HG02943 (cell line): ENCODE results near the gene SPRR2G.
"Not testable (repeated sequence)": the region's sequence is repeated elsewhere in the genome, so short reads cannot be mapped to it uniquely, and the experiment has no call there.

Source experiments
- ATAC-seq: cut with Tn5 transposase; IDR thresholded peaks from one replicate; pipeline ENCODE4 v1.9.1; 2021; ENCODE audit warnings: mild to moderate bottlenecking, low read depth, moderate library complexity; ENCODE audit not compliant: unreplicated experiment

The SPRR2G gene

DNA sequence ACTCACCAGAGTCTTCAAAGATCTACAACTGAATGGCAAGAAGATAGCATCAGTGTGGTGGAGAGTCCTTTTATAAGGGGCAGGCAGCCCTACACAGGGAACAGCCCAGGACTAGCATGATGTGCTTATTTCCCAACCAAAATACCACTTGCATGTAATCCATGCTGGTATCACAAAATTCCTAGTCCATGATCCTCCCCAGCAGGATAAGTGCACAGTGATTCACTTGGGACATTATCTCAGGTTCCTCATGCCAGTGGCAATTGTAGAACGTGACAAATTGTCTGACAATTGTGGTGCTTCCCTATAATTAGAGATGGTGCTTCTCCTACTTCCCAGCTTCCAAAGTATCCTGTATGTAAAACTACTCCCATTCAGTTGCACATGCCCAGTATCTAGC lies at the start of gene SPRR2G:
Gene SPRR2G, minus strand, starts transcription at position 45 of the 400 bp plus-strand sequence. CDS start 780 bp downstream, outside the sequence.
- ATAC-seq = no peak

DNA sequence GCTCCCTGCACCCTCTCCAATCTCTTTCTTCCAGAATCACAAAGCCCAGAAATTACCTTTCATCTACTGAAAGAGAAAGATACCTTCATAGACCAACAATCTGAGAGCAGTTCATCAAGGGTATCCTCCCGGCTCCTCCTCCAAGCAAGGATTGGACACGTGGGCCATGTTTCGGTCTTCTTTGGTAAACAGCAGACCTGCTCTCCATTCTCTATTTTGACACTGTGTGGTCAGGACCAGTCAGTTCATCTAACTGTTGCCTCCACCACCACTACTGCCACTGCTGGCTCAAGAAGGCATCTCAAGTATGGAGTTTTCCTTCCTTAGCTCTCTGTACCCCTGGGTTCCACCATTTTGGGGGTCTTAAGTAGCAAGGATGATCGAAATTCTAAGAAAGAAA lies 44.5 kb upstream of the SPRR2G start:
- ATAC-seq = no peak

DNA sequence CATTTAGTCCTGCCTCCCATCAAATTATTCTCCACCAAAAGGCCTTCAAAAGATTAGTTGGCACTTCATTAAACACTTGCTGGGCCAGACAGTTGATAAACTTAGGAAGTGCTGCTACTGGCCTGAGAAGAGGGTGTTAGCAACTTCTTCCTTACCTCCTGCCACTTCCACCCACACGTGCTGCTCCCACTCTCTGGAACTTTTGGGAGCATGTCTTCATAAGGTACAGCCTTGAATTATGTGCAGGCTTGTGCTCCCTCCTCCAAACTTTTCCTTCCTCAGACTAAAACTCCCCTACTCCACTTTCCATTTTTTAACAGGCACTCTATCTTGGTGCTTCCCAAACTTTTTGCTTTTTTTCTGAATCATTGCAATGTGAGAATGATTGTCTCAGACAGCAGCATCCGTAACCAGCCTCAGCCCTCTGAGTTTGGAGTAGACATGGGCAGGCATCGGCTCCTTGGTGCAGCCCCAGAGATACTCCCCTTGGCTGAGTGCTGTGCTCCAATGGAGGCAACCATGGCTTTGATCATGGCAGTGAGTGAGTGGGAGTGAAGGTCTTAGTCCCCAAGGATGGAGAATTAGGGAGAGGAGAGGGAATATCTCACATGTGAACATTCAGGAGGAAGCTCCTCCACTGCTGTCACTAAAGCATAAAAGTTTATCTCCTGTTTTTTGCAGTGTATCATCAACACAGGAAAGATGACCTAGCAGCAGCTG lies 43.8 kb upstream of the SPRR2G start:
- no peak for ATAC-seq

DNA sequence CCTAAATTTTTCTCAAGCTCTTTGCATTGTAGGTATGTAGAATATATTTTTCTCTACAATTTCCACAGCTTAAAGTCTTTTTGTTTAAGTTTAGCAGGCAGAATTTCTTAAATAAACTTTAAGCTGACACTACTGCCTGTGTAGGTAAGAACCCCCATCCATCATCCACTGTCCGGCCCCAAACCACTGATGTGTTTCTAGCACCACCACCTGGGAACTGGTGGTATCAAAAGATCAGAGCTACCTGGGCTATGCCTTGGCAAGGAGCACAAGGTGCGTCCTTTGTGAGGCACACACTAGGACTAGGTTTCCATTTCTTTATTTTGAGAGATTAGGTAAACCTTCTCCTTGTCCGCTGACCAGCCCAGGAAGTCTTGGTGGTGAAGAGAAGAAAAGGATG lies 42.0 kb upstream of the SPRR2G start:
- ATAC-seq = no peak

DNA sequence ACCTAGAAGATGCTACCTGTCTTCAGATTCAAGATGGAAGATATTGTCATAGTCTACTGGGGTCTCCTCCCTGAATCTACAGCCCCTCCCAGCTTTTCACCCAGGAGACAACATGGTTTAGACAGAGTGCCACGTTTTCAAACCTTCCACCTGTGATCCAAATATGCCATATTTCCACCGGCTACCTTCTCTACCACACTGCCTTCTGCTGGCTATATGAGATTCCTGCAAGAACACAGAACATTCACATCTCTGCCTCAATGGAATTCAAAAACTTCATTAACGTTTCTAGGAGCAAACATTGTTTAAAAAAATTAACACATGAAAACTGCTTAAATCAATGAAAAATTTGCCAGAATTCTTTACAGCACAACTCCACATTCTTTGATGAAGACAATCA lies 39.7 kb upstream of the SPRR2G start:
- no peak for ATAC-seq

DNA sequence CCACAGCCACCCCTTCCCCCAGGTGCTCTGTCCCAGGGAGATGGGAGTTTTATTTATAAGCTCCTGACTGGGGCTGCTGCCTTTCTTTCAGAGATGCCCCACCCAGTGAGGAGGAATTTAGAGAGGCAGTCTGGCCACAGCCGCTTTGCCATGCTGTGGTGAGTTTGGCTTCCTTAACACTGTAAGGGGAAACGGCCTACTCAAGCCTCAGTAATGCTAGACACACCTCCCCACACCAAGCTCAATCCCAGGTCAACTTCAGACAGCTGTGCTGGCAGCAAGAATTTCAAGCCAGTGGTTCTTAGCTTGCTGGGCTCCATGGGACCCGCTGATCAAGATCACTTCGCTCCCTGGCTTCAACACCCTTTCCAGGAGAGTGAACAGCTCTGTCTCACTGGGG lies 37.6 kb upstream of the SPRR2G start:
- ATAC-seq = not testable (repeated sequence)

DNA sequence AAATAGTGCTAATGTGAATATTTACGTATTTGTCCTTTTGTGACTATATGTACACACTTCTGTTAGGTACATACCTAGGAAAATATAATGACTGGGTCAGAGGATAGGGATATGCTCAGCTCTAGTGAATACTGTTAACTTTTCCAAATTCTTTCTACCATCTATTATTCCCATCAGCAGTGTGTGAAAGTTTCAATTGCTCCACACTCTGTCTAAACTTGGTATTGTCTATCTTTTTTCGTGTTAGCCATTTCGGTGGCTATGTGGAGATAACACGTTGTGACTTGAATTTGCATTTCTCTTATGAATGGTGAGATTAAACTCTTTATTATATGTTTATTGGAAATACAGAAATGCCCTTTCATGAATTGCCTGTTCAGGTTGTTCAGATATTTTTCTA lies 29.9 kb upstream of the SPRR2G start:
- no peak for ATAC-seq

DNA sequence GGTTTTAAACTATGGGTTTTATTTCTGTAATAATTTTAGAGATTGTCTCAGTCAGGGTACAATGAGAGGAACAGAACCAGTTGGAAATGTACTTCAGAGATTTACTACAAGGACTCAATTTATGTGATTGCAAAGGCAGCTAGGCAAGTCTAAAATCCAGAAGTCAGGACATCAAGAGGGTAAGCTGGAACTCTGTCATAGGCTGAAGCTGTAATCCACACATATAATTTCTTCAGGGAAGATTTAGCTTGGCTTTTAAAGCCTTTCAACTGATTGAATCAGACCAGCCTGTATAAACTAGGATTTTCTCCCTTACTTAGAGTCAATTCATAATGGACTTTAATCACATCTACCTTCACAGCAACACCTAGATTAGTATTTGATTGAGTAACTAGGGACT lies 28.2 kb upstream of the SPRR2G start:
- no peak for ATAC-seq

DNA sequence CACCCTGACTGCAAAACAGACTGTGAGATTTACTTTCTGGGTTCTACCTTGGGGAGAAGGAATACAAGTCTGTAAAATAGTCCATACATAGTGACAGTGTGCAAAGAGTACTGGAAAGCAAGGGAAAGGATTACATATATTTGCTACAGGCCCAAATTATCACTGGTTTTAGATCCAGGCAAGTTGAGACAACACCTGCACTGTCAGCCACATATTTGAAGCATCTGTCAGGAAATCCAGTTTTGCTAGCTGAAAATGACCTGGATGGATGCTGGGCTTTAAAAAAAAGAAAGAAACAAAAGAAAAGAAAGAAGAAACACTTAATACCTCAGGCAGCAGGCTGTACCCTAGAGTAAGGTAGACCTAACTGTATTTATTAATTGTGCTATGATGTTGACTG lies 23.9 kb upstream of the SPRR2G start:
- ATAC-seq = no peak

DNA sequence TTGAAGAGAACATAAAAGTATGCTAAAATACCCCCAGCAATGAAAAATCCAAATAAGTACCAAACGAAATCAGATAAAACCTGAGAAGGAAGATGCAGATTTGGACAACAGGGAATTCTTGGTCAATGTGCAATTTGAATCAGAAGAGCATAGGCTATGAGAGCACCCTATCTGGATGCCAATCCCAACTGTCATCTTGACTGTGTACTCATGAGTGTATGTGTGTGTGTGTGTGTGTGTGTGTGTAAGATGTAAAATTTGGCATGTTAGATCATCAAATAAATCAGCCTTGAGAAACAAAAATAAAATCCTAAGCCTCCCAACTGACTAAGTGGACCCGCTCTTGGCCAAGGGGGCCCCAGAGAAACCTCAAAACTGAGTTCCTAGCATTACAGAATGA lies 18.0 kb upstream of the SPRR2G start:
- no peak for ATAC-seq

DNA sequence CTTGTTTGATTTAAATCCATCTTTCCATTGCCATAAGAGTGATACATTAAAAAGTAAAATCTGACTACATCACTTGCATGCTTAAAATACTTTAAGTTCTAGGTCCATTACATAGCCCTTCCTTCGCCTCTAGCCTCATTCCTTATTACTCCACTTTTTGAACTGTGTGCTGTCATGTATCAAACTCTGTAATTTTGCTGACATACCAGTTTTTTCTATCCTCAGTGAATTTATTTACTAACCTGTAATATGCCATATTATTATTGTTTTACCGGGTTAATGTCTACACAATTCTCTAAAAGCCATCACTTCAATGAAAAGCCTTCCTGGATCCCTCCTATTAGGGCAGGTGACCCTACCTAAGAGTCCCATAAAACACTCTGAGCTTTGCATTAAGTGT lies 4.9 kb upstream of the SPRR2G start:
- ATAC-seq = no peak

DNA sequence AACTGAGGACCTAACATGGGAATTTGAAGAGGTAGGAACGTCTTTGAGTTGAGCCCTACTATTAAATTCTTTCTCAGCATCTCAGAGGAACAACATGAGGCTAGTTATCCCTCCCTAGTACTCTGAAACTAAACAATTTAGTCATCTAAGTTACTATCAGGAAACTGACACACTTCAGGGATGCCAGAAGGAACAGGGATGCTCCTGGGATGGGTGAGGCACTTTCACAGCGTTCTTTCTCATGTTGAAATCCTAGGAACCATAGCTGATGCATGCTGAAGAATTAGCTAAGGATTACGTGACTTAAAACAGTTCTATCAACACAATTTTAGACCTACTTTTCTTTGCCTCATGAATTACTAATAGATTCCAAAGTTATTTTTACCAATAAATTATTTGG lies 1.8 kb upstream of the SPRR2G start:
- ATAC-seq = no peak

DNA sequence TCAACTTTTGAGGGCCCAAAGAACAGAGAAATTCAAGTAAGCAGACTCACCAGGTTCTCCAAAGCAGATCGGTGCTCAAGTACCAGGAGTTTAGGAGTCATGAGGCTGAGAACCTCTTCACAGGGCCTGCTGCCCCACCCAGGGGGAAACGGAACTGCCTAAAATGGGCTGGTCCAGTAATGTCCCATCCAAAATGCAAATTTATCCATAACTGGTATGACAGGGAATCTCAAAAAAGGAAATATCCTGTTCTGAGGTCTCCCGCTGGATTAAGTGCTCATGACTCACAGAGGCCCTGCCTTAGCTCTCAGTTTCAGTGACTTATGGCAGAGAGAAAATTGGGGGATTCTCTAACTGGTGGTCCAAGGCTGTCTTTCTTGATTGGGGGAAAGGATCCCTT lies 9.3 kb downstream of the SPRR2G start:
- ATAC-seq = no peak

DNA sequence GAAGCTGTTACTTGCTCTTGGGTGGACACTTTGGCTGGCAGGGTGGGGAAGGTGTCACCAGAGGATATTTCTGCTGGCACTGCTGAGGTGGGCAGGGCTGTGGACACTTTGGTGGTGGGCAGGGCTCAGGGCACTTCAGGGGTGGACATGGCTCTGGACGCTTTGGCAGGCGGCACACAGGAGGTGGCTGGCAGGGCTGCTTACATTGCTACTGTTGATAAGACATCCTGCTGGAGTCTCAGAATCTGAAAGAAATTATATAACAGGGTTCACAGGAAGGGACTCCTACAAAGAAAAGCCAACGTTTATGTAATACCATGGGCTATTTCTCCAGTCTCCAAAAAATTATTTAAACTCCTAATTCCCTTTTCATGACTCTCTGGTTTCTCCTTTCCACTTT lies 10.2 kb downstream of the SPRR2G start:
- ATAC-seq = no peak

DNA sequence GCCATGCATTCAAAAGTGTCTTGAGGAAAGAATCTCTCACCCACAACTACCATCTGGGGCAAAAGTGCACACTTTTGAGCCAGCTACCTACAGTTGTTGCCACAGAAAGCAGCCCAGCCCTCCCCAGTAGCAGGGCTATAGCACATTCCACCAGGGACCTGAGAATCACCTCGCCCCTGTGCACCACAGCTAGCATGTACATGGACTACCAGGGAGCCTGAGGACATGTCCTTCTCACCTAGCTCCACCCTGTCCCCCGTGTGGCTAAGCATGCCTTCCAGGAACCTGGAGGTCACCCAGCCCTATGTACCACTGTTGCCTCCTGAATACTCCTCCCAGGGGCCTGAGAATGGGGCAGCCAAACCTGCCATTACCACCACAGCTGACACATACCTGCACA lies 16.9 kb downstream of the SPRR2G start:
- no peak for ATAC-seq

DNA sequence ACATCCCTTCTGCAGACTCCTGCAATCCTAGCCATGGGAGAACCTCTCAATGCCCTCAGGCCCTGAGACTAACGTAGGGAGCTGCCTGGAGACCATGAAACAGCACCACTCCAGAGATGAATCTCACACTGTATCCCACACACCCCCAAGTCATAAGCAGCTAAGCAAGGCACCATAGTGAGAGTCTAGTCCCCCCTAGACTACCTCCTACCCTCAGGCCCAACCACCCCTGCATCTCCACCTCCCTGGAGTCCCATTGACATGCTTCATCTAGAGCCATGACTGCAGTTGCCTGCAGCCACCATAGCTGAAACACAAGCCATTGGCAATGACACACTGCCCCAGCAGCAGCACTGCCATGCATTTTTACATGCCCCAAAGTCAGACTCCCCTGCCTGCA lies 17.4 kb downstream of the SPRR2G start:
- ATAC-seq = no peak

DNA sequence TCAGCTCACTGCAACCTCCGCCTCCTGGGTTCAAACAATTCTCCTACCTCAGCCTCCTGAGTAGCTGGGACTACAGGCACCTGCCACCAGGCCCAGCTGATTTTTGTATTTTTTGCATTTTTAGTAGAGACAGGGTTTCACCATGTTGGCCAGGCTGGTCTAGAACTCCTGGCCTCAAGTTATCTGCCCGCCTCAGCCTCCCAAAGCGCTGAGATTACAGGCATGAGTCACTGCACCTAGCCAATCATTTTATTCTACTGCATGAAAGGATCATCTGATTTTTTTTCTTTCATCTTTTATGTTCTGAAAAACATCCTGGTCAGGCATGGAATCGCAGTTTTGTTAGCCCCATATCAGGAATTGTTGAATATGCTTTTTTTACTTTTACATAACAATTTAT lies 22.0 kb downstream of the SPRR2G start:
- ATAC-seq = not testable (repeated sequence)

DNA sequence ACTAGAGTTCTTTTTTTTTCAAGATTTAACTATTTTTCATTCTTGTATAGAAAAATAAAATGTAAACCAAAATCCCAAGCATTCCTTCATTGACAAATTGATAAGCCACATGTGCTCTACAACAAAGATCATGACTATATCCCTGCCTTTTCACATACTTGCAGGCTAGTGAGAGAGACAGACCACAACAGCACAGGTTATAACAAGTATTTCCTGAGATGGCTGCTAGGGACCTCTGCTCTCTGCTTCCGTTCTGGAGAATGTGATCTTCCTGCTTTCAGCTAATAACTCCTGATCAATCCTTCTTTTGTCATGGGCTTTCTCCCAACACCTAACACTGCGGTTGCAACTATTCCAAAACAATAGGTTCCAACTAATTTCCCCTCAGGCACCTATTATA lies 23.4 kb downstream of the SPRR2G start:
- ATAC-seq = no peak

DNA sequence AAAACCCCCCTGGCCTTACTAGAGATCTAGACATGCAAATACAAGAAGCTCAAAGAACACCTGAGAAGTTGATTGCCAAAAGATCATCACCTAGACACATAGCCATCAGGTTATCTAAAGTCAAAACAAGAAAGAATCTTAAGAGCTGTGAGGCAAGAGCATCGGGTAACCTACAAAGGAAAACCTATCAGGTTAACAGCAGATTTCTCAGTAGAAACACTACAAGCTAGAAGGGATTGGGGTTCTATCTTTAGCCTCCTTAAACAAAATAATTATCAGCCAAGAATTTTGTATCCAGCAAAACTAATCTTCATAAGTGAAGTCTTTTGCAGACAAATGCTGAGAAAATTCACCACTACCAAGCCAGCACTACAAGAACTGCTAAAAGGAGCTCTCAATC lies 25.2 kb downstream of the SPRR2G start:
- ATAC-seq = no peak

DNA sequence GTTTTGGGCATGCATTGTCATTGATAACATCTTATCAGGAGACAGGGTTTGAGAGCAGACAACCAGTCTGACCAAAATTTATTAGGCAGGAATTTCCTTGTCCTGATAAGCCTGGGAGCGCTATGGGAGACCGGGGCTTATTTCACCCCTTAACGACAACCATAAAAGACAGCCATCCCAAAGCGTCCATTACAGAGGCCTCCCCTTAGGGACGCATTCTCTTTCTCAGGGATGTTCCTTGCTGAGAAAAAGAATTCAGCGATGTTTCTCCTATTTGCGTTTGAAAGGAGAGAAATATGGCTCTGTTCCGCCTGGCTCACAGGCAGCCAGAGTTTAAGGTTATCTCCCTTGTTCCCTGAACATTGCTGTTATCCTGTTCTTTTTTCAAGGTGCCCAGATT lies 26.9 kb downstream of the SPRR2G start:
- not testable (repeated sequence) for ATAC-seq

DNA sequence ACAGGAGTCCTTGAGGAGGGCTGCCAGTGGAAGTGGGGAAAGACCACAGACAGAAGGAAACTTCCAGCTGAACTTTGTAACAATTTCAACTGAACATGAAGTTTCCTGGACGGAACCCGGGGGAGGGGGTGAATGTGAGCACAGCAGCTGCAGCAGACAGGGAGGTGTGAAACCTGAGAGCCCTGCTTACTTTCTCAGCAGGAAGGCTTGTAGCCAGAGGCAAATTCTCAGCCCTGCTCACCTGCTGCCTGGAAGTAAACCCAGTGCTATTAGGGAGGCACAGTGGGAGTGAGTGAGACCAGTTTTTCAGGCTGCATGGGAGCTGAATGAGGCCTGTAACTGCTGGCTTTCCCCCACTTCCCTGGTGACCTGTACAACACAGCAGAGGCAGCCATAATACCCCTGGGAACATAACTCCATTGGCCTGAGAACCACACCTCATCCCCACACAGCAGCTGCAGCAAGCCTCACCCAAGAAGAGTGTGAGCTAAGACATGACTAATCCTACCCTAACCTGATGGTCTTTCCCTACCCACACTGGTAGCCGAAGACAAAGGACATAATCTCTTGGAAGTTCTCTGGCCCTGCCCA lies 27.8 kb downstream of the SPRR2G start:
- no peak for ATAC-seq

DNA sequence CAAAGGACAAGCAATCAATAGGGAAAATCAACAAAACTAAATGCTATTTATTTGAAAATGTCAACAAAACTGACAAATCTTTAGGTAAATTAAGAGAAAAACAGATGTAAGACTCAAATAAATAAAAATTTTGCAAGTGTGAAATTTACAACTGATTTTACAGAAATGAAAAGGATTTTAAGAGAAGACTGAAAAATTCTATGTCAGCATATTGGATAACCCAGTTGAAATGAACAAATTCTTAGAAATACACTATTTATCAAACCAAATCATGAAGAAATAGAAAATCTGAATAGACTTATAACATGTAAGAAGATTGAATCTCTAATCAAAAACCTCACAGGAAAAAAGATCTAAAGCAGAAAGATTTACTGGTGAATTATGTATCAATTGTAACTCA lies 29.7 kb downstream of the SPRR2G start:
- no peak for ATAC-seq
